Nephron progenitor cell (in vitro differentiated cells): ENCODE results near the gene EPHA5.

Experiments used
- DNase-seq: peaks from one replicate; pipeline ENCODE4 v3.0.0; 2021
- H3K27ac Mint-ChIP-seq: 2 replicates; pipeline ENCODE4 v1.8.0; 2021; ENCODE audit warnings: mild to moderate bottlenecking, moderate library complexity, mixed read lengths
- H3K27me3 Mint-ChIP-seq: 2 replicates; pipeline ENCODE4 v1.8.0; 2021; ENCODE audit warnings: mild to moderate bottlenecking, low read depth, mixed read lengths; ENCODE audit not compliant: poor library complexity
- H3K36me3 Mint-ChIP-seq: 2 replicates; pipeline ENCODE4 v1.8.0; 2021; ENCODE audit warnings: low read depth, mixed read lengths
- H3K4me1 Mint-ChIP-seq: 2 replicates; pipeline ENCODE4 v1.8.0; 2021; ENCODE audit warnings: mixed read lengths
- H3K4me3 Mint-ChIP-seq: 2 replicates; pipeline ENCODE4 v1.8.0; 2021; ENCODE audit warnings: mild to moderate bottlenecking, moderate library complexity, mixed read lengths
- H3K9me3 Mint-ChIP-seq: 2 replicates; pipeline ENCODE4 v1.8.0; 2021; ENCODE audit warnings: mild to moderate bottlenecking, moderate library complexity, mixed read lengths
- TF ChIP-seq, protein P1 (sequence below): fragments of 200-600 bp; sonication (generic); IDR thresholded peaks from 2 replicates; pipeline ENCODE4 v1.5.0; 2021; ENCODE audit warnings: antibody characterized with exemption

EPHA5 gene

DNA sequence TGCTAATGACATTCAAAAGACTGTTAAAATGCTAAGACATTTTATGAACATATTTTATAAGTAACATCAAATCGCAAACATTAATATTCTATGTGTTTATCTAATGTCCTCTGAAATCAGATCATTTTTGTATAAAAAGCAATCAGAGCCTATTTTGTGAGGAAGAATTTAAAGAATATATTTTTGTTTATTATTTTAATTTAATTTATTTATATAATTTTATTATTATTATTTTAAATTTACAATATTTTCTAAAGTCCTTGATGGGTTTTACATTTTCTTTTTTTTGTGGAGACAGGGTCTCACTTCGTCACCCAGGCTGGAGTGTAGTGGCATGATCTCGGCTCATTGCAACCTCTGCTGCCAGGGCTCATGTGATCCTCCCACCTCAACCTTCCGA is 262.8 kb downstream of the EPHA5 start:
- no peaks in the 10 kb centered on the region for H3K36me3 Mint-ChIP-seq
- H3K9me3 Mint-ChIP-seq = no peaks in the 10 kb centered on the region
- no peaks in the 10 kb centered on the region for H3K27me3 Mint-ChIP-seq
- no peak for DNase-seq
- H3K4me1 Mint-ChIP-seq = no peaks in the 10 kb centered on the region
- TF ChIP-seq, protein P1, sequence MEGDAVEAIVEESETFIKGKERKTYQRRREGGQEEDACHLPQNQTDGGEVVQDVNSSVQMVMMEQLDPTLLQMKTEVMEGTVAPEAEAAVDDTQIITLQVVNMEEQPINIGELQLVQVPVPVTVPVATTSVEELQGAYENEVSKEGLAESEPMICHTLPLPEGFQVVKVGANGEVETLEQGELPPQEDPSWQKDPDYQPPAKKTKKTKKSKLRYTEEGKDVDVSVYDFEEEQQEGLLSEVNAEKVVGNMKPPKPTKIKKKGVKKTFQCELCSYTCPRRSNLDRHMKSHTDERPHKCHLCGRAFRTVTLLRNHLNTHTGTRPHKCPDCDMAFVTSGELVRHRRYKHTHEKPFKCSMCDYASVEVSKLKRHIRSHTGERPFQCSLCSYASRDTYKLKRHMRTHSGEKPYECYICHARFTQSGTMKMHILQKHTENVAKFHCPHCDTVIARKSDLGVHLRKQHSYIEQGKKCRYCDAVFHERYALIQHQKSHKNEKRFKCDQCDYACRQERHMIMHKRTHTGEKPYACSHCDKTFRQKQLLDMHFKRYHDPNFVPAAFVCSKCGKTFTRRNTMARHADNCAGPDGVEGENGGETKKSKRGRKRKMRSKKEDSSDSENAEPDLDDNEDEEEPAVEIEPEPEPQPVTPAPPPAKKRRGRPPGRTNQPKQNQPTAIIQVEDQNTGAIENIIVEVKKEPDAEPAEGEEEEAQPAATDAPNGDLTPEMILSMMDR = no peak
- H3K27ac Mint-ChIP-seq = no peak overlapping the region
- H3K4me3 Mint-ChIP-seq = no peak overlapping the region

DNA sequence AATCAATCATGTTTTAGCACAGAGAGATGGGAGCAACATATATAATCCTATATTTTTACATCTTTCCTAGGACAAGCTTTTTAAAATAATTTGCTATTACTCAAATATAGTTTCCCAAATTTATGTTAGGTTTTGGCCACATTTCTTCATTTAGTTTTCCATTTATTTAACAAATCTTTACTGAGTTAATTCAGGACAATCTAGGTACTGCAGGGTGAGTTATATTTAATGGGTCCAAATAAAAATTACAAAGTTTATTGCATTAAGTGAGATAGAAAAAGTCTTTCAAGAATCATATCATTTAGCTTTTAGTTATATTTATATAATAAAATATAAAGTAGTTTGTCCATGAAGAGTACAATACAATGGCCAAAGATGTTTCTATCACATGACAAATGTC is 269.2 kb downstream of the EPHA5 start:
- H3K9me3 Mint-ChIP-seq = no peaks in the 10 kb centered on the region
- no peaks in the 10 kb centered on the region for H3K27me3 Mint-ChIP-seq
- H3K27ac Mint-ChIP-seq = no peak overlapping the region
- H3K36me3 Mint-ChIP-seq = no peaks in the 10 kb centered on the region
- TF ChIP-seq, protein P1 = no peak
- no peak for DNase-seq
- no peak overlapping the region for H3K4me3 Mint-ChIP-seq
- H3K4me1 Mint-ChIP-seq = no peaks in the 10 kb centered on the region

DNA sequence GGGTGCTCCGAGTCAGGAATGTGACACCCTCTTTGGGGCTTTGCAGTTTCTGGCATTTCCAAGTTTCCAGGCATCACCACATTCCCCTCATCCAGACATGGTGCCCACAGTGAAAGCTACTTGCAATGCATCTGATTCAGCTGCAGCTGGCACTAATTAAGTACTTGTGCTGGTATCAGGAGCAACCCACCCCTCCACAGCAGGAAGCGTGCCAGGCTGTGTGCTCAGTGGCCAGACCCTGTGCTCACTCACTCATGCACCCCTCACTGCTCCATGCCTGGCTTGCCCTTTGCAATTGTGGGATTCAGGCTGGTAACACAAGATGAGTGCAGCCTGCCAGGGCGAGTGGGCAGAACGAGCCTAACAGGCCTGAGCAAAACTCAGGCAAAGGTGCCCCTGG is 271.2 kb downstream of the EPHA5 start:
- Mint-ChIP-seq H3K4me1 (no peaks in the 10 kb centered on the region), H3K36me3 (no peaks in the 10 kb centered on the region), H3K4me3 (no peak overlapping the region), H3K9me3 (peaks cover 8% of the 10 kb centered on the region), H3K27me3 (no peaks in the 10 kb centered on the region), H3K27ac (no peak overlapping the region)
- no peak for DNase-seq
- TF ChIP-seq, protein P1 = no peak

DNA sequence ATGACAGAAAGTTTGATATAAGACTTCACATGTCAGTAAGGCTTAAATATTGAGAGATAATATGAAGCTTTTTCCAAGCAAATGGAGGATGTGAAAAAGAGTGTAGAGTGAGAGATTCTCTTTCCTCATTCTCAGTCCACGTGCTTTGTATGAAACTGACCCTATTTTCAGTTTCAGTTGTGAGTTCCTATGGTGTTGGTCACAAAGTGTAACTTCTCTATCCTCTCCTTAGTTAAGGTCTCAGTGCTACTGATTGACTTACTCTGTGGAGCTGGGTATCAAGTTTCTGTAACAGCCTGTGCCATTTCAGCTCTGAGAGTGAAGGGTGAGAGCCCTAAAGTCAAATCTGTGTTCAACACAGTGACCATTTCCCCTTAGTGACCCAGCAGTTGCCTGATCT is 277.2 kb downstream of the EPHA5 start:
- H3K27me3 Mint-ChIP-seq = no peaks in the 10 kb centered on the region
- H3K27ac Mint-ChIP-seq = no peak overlapping the region
- TF ChIP-seq, protein P1 = no peak
- peaks cover 8% of the 10 kb centered on the region for H3K9me3 Mint-ChIP-seq
- no peak for DNase-seq
- no peak overlapping the region for H3K4me3 Mint-ChIP-seq
- no peaks in the 10 kb centered on the region for H3K36me3 Mint-ChIP-seq
- H3K4me1 Mint-ChIP-seq = peaks cover 10% of the 10 kb centered on the region

DNA sequence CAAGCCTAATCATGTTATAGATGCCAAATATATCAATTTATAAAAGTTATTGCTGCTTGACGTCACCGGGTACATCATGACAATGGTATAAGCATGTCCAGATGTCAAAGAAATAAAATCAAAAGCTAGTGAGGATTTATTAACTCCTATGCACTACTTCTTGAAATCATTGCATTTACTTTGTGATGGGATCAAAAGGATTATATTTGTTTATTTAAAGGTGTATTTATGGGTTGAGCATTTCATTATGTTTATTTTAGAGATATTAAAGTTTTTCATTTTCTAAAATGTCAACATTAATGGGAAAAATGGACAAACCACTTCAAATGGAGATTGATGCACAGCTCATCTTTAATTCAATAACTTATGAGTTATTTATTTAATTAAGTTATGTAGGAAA is 277.8 kb downstream of the EPHA5 start:
- H3K9me3 Mint-ChIP-seq = peaks cover 8% of the 10 kb centered on the region
- TF ChIP-seq, protein P1 = no peak
- H3K4me1 Mint-ChIP-seq = peaks cover 10% of the 10 kb centered on the region
- no peak overlapping the region for H3K27ac Mint-ChIP-seq
- no peaks in the 10 kb centered on the region for H3K36me3 Mint-ChIP-seq
- no peak overlapping the region for H3K4me3 Mint-ChIP-seq
- no peak for DNase-seq
- H3K27me3 Mint-ChIP-seq = no peaks in the 10 kb centered on the region

DNA sequence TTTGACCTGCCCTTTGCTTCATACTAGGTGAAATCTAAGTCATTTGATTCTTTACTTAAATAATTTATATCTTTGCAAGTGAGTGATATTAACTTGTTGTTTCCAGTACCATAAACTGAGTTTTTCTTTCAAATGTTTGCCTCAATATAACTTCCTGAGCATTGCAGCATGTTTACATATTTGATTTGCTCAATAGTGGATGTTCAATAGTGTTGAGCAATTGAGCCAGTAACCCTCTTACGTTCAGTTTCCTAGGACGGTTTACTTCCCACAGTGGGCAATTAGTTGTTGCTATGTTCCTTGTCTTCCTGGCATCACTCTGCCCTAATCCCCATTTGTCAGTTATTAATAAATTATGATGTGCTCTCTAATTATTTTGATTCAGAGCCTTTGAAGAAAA is 278.5 kb downstream of the EPHA5 start:
- H3K27ac Mint-ChIP-seq = no peak overlapping the region
- no peak for DNase-seq
- H3K36me3 Mint-ChIP-seq = no peaks in the 10 kb centered on the region
- TF ChIP-seq, protein P1 = no peak
- H3K4me1 Mint-ChIP-seq = peaks cover 10% of the 10 kb centered on the region
- no peaks in the 10 kb centered on the region for H3K27me3 Mint-ChIP-seq
- H3K9me3 Mint-ChIP-seq = peaks cover 8% of the 10 kb centered on the region
- H3K4me3 Mint-ChIP-seq = no peak overlapping the region
